LNCAP (cell line): ENCODE results near the gene MACO1.

ENCODE experiments used
- CTCF ChIP-seq: fragments of 450-650 bp; IDR thresholded peaks from 2 replicates; pipeline ENCODE4 v1.5.1; 2017; ENCODE audit warnings: mild to moderate bottlenecking

Gene MACO1

GRCh38 chr1:25522031-25522655 is 91.4 kb downstream of the MACO1 start:
- TF ChIP-seq CTCF: no peak

- TF ChIP-seq CTCF: no peak
Measured at GRCh38 chr1:25523542-25523941, 92.8 kb downstream of the MACO1 start.

GRCh38 chr1:25524568-25525360 is 94.1 kb downstream of the MACO1 start:
- no peak for TF ChIP-seq CTCF

DNA sequence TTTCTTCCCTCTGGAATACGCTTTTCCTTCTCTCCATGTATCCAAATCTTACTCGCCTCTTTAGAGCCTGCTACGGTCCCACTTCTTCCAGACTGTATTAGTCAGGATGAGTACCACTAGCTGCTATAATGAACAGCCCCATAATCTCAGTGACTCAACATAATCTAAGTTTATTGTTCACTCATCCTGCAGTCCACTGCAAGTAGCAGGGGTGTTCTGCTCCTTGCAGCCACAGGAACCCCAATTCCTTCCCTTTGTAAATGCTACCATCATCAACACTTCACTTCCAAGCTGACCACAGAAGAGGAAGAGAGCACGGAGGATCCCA is 94.6 kb downstream of the MACO1 start:
- no peak for TF ChIP-seq CTCF

- TF ChIP-seq CTCF: no peak
Measured at GRCh38 chr1:25526753-25527152, 96.1 kb downstream of the MACO1 start.

GRCh38 chr1:25527226-25527846 is 96.6 kb downstream of the MACO1 start:
- TF ChIP-seq CTCF: no peak

DNA sequence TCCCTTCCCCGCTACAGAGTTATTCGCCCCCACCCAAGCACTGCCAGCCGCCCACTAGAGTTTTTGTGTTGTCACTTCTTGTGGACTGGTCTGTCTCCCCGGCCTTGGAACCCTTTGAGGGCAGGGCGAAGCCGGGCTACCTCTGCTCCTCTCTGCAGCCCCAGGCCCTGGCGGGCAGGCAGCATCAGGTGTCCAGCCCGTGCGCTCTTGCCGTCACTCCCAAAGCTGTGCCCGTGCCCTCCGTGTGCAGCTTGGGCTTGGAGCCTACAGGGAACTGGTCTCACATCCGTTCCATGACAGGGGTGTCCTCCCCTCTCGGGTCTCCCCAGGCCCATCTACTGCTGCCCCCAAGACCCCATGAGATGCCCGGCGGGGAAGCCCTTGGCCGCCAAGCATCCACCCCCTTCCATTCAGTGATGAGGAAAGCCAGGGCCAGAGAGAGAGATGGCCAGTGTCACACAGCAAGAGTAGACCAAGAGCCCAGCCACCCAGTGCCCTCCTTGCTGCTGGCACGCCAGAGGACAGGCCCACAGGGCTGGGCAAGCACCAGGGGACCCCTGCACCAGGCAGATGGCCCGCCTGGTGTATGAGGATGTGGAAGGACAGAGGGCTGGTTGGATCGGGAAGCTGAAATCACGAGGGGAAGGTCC is 97.4 kb downstream of the MACO1 start:
- TF ChIP-seq CTCF: no peak
